Activated naive CD4-positive, alpha-beta T cell treated with Interleukin-2 at 50 U/mL for 16 hours (primary cell): ENCODE data around the gene CTNNA2.

Source experiments
- DNase-seq: peaks from one replicate; pipeline ENCODE4 v3.0.0-alpha.2; 2020

The CTNNA2 gene

DNA sequence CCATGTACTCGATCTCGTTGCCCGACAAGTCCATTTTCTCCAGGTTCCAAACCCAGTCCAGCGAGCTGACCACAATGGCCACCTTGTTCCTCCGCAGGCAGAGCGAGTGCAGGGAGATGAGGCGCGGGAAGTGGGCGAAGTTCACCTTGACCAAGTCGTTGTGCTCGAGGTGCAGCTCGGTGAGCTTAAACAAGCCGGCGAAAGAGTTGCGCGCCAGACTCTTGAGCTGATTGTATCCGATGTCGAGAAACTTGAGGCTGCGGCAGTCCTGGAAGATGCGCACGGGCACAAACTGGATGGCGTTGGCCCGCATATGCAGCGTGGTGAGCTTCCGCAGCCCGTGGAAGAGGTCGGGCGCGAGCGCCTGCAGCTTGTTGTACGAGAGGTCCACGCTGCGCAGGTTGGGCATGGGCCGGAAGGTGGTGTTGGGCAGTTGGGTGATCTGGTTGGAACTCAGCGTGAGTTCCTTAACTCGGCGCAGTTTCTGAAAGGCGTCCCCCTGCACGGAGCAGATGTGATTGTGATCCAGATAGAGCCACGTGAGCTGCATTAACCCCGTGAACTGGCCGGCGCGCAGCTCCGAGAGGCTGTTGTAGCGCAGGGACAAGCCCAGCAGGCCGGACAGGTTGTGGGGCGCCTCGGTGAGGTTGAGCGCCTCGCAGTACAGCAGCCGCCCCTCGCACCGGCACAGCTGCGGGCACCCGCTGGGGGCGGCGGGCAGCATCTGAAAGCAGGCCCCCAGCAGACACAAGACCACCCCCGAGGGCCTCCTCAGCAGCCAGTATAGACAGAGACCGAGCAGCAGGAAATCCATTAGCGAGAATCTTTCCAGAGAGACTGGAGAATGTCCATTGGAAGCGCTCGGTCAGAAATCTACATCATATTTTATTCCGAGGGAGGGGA, 790.4 kb downstream of the CTNNA2 start:
- no peak for DNase-seq

DNA sequence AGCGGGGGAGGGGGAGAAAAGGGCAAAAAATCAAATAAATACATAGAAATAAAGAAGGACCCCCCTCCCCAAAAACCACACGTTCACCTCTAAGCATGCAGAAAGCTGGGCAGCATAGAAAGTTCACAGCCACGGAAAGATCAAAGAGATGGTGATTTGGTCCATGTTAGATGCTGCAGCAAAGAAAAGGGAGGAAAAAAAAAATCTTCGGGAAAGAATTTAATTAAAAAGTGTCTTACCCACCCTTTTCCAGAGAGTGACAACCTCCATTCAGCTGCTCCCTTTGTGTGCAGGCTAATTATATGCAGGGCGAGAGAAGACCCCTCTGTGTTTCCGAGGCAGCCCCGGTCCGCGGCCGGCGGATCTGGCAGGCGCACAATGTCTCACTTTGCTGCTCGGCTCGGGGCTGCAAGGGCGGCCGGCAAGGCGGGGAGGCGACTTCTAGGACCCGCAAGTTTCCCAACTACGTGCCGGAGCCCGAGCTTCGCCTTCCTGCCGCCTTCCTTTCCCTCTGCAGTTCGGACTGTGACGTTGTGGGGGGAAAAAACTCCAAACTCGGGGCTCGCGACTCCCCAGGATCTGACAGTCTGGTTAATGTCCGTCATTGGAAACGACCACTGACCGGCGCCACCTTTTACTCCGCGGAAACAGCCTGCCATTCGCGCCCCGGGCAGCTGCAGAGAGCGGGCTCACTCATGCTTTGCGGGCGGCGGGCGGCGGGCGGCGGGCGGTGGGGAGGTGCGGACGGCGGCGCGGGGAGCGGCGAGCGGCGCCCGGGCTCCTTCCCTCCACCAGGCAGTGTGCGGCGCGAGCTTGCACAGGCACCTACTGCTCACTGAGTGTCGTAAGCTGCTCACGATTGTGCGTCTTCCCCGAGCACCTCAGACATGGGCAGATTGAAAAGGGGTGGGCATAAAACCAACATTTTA, 791.3 kb downstream of the CTNNA2 start, which contains the start of gene LRRTM1:
LRRTM1 (minus strand) TSS at position 844 of the 929 bp plus-strand sequence. CDS start 933 bp downstream, outside the sequence.
- no peak for DNase-seq

DNA sequence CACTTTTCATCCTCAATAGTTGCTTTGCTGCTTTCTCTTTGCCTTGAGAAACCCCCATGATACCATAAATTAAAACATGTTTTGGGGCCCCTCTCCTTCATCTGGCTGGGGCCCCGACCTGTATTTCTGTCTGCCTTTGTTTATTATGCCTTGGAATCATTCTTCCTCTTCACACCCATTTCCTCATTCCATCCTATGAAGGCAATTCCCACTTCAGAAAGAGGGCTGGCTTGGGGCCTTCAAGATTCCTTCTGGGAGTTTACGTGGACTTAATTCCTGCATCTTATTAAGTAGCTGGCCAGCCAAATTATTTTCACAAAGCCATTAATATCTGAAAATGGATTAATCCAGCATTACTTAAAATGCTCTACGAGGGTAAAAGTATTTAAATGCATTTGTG, 798.5 kb downstream of the CTNNA2 start:
- DNase-seq = no peak

DNA sequence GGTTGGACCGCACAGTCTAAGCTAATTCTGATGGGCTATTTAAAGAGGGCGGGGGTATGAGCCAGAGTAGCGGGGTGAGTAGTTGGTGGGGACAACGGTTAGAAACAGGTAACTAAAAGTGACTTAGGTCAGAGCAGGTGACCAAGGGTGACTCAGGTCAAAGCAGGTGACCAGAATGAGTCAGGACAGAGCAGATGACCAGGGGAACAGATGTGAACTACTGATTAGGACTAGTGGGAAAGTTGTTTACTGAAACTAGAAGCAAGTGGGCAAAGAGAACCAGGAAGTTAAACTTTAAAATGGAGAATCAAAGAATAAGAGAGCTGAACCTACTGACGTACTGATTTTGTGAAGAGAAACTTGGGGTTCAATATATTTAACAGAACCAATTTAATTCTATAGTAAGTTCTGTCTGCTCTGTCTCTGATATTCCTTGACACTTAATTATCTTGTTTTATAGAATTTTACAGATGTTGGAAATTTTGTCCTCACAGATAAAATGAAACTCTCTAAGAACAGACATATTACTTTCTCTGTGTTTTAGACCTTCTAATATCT, 799.5 kb downstream of the CTNNA2 start:
- DNase-seq = no peak

DNA sequence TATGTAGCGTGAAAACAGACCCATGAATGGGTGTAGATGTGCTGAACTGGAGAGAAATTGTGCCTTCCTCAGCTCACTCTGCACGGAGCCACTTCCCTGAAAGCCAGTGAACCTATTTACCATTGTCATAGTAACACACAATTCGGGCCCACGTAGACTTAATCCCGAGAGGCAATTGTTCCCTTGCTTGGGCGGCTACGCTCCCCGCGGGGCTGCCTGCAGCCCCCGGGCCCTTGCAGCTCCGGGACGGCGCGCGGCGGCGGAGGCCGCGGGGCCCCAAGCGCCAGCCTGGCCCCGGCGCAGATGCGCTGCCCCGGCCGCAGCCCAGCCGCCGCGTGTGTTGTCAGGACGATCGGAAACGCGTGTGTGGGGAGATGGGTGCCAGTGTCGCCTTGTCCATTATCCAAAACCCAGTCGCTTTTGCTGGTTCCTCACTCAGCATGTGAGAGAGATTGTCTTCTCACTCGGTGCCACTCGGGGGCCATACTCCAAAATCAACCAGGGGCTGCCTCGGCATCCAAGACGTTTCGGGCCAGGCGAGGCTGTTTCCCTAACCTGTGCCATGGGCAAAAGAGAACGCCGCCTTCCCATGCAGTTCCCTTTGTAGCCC, 809.6 kb downstream of the CTNNA2 start:
- DNase-seq = no peak

DNA sequence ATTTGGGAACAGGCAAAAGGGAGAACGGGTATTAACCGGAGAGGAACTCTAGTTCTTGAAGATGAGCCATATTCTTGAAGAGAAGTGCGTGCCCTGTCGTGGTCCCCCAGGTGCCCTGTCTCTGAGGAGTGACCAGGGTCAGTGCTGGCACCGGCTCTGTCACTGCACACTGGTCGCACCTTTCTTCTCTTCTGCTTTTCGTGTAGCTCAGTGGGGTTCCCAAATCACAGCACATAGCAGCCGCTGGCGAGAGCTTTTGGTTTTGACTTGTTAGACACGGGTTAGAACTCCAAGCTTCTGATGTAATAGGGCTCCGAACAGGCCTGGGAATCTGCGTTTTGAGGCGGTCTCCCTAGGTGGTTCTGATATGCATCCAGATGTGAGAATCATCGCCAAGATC, 810.1 kb downstream of the CTNNA2 start:
- DNase-seq = no peak

DNA sequence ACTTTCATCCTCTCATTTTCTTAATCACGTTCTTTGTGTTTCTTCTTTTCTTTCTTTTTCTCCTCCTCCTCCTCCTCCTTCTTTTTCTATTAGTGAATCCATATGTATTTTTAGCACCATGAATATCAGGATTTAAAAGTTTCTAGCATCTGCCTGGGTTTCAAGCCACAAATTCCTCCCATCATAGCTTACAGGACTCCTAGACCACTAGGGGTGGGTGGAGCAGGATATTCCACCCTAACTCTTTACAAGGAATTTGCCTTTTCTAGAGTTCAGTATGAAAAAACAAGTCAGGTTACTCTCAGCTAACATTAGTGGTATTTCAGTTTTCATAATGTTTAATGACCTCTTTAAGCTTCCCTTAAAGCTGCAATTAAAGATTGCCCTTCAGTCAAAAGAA, 810.8 kb downstream of the CTNNA2 start:
- DNase-seq = no peak

DNA sequence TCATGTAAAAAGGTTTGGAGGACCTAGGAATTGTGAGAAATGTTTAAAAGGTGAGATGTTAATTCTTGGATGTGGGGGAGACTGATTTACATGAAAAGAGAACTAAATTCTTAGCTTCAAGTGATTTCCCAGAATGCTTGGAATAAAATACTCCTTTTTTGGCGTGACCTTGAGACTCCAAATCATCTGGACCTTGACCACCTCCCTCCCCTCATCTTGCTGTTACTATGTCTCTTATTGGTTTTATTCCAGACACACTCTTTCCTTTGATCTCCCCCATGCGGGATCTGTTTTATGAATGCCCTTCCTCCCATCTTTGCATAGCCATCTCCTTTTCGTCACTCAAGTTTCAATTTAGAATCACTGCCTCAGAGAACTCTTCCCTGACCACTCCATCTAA, 811.7 kb downstream of the CTNNA2 start:
- no peak for DNase-seq

DNA sequence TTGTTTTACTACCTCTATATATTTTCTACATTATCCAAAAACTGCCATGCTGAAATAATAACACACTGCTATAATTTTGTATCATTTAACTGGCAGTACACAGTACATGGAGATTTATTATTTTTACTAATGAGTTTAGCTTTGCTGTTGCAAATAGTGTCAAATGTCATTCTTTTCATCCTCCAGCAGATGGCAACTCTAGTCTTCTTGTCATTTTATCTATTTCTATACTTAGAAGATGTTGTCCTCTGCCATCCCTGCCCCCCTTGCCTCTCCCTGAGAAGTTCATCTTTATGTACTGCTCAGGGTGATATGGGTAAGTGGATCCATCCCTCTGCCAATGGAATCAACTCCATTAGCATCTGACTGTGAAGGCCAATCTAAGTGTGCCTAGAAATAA, 813.4 kb downstream of the CTNNA2 start:
- DNase-seq = no peak

DNA sequence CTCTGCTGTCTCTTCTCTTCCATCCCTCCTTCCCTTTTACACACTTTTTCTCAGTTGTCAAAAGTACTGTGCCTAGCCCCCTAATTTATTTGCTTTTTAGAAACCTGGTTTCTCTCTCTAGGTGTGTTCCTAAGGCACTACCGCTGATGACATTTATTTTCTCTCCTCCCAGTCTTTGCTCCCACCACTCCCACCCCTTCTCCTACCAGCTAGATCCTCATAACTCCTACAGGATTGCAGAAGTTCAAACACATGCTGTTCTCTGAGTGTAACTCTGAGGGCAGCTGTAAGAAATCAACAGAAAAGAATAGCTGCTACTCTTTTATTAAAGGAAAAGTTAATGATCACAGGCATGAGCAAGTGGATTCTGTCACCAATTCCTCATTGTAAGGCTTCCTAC, 814.0 kb downstream of the CTNNA2 start:
- DNase-seq = no peak

DNA sequence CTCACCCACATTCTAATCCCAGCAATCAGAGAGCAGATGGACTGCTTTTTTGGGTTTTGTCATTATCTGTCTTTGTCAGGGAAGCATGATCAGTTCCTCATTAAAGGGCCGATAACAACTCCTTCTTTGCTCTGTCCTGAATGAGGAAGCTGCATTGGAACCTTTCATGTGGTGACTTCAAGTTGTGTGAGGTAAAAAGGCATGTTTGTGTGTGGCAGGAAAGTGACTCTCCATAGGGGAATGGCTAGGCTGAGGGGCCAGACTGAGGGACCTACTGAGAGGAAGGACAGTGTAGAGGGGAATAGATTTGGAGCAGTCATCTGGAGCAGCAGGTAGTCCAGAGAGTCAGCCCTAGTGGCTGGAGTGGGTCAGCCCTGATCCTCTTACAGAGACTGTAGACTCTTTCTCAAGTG, 815.3 kb downstream of the CTNNA2 start:
- no peak for DNase-seq

DNA sequence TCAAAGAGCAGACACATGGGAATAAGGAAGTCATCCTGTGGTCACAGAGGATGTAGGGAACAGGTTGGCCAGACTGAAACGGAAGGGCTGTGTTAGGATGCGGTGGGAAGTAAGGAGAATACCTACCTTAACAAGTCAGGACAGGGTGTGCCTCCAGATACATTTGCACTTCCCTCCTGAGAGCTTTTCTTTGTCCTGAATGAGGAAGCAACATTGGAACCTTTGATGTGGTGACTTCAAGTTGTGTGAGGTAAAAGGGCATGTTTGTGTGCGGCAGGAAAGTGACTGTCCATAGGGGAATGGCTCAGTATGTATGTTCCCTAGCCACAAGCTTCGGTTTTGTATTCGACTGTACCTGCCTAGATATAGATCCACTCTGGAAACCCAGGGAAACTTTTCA, 816.6 kb downstream of the CTNNA2 start:
- DNase-seq = no peak

DNA sequence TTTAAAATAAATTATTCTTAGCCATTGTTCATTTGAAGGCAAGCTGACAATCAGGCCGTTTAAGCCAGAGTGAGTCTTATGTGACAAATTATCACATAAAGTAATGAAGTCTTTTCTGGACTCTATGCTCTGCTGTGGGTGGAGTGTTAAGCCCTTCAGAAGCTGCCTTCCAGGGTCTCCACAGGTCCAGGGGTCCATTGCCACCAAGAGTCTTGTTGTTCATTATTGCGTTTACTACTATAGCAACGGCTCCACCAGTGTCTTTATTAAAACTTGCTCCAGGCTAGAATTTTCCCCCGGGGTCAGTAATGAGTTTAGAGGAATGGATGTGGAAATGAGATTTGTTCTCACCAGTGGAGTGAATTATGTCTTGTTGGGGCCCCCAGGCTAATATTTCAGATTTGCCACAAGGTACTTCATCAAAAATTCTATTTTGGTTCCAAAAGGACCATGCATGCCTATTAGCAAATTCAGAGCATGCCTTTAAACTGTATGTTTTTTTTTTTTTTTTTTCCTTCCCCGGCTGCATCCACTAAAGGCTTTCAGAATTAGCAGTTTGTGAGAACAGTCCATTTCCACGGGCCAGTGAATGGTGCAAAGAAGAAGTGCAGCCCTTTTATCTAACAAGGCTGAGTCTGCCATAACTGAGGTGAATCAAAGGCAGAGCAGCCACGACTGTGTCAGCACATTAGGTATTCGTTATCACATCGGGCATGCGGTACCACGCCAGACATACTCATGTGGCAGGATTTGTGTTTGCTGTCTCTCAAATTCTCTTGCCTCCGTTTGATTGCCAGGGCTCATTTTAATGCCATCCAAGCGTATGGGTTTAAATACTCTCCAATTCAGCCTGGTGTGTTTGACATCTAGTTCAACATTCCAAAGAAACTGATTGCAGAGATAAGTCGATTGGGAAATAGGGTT, 817.9 kb downstream of the CTNNA2 start:
- DNase-seq = no peak

DNA sequence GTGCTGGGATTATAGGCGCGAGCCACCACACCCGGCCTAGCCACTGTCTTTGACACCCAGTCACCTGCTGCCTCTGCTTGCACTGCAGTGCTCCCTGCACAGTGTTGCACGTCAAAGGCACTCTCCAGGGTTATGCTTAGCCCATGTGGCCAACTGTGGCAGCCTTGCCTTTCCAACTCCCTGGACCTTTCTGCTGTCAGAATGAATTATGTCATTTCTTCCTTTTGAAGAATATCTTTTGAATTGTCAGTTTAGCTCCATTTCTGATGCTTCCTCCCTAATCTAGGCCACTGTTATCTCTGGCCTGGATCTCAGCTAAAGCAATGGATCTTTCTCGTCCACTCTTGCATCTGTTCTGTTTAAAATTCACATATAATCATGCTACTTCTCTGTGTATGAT, 821.0 kb downstream of the CTNNA2 start:
- DNase-seq = no peak

DNA sequence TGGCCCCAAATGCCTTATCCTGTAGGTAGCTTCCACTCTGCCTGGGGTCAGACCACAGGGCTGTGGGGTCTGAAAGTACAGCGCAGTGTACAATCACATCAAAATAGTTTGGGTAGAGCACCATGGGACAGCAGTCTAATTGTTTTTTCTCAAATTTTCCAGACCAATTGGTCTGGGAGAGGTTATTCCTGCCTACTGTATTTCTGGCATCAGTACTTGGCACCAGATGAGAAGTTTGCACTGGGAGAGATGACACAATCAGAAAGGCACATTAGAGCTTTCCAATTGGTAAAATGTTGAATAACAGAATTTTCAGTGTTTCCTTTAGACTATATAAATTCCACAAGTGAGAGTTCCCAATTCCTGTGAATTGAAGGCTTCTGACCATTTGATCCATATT, 822.6 kb downstream of the CTNNA2 start:
- no peak for DNase-seq

DNA sequence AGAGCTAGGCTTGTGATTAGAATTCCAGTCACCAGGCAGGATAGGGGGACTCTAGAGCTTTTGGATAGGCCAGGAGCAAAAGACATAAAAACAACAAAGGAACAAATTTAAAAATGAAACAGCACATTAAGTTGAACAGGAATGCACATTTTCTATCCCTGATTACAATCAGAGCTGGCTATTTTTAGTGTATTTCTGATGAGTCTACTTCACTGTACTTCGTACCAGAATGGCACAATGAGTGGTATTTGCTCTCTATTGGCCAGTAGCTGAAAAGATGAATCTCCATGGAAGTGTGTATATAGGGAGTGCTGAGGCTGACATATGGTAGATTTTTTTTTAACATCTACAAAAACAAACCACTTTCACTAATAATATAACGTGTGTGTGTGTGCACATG, 825.9 kb downstream of the CTNNA2 start:
- DNase-seq = no peak

DNA sequence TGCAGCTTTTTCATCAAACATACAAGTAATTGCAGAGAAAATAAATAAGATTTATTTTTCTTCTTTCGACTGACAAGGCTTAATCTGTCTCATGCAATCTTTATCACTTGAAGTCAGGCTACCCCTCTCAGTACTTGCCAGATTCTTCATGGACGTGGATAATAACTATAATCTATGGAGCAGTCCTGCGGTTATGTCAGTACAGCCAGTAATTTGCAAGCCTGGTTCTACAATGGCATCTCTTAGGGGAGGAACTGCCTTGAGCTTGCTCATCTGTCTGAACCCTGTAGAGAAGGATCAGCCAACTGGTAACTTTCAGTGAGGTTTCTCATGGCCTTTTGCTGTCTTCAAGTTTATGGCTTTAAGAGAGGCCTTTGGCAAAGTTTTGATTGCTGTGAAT, 827.2 kb downstream of the CTNNA2 start:
- DNase-seq = no peak

DNA sequence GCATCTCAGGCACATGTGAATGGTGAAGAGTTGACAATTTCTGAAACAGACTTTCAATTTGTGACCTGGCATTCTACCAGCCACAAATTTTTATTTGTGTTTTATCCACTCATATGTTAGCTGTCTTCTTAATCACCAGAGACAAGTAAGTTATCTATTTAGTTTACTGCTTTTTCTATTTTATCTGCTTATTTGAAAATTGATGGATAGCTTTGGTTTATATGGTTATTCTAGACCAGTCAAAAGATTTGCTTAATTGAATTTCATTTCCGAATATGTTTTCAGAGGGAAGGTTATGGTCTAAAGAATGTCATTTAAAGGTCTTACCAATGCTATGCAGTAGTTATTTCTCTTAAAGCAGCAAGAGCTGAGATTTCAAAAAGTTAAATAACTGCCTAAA, 835.2 kb downstream of the CTNNA2 start:
- no peak for DNase-seq

DNA sequence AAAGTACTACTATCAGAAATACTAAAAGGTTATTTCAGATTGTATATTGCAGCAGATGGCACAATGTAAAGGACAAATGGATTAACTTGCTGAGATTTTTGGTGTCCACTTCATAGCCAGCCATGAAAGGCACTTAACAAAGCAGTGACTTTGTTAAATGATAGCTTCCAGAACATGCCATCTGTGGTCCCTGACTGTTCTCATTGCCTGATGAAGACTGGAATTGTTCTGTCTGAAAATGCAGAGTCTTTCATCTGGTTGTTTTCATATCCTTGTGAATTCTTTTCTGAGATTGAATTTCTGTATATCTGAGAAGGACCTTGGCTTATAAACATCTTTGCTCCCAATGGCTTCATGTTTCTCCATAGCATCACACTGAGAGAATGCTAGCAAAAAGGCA, 836.1 kb downstream of the CTNNA2 start:
- DNase-seq = no peak

DNA sequence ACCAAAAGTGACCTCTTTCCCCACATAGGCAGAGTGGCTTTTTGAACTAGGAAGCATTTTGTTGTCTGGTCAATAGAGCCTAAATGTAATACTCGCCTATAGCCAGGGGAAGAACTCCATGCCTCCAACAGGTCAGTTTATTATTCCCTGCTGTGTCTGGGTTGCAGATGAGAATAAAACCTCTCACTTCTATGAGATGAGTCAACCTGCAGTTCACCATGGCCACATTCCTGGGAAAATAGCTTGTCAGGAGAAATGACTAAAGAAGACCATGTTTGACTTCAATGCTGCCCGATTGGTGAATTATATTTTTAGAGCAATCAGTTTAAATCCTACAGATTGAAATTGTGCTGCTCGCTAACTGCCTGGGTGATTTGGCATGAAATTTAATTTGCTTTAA, 838.4 kb downstream of the CTNNA2 start:
- DNase-seq = no peak

DNA sequence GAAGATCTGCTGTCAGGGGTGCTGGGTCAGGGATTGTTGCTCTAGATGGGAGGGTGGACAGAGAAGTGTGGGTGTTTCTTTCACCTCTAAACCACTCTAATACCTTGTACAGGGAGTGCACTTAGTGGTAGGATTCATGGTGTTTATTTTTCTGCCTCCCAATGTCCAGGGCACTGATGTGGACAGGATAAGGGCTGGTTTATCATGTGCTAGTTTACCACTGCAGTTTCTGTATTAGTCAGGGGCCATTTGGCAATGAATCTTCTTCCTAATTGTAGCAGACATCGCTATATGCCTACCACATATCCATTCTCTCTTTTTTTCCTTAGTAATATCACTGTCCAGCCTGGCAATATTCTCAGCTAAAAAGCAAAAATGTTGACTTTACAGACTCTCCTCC, 842.0 kb downstream of the CTNNA2 start:
- DNase-seq = no peak

DNA sequence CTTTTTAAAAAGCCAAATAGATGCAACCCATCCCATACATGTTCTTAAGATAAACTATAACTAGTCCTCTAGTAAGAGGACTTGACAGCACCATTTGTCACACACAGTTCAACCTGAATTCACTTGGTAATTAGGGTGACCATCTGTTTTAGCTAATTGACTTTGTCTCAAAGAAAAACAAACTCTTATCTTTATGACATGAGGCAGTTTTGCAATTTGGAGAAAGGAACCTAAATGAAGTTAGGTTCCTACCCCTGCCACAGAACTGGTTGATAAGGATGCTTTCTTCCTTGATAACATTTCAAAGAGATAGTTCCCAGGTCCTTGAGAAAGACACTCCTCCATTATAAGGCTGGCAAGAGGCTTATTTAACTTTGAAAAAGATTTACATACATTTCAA, 849.1 kb downstream of the CTNNA2 start:
- no peak for DNase-seq
